ENCODE data around the gene GPR55.

GRCh38 chr2:230873661-230874401 is 51.2 kb downstream of the GPR55 start:
- TF ChIP-seq FOXJ3 (CRISPR knock-in tag; IDR thresholded peaks at IDR 0.05; ENCODE audit: borderline replicate concordance) (no peak), PRDM15 (CRISPR knock-in tag; IDR thresholded peaks at IDR 0.05) (no peak), ZNF416 (CRISPR knock-in tag; IDR thresholded peaks at IDR 0.05) (no peak)
- TF ChIP-seq, protein P1, sequence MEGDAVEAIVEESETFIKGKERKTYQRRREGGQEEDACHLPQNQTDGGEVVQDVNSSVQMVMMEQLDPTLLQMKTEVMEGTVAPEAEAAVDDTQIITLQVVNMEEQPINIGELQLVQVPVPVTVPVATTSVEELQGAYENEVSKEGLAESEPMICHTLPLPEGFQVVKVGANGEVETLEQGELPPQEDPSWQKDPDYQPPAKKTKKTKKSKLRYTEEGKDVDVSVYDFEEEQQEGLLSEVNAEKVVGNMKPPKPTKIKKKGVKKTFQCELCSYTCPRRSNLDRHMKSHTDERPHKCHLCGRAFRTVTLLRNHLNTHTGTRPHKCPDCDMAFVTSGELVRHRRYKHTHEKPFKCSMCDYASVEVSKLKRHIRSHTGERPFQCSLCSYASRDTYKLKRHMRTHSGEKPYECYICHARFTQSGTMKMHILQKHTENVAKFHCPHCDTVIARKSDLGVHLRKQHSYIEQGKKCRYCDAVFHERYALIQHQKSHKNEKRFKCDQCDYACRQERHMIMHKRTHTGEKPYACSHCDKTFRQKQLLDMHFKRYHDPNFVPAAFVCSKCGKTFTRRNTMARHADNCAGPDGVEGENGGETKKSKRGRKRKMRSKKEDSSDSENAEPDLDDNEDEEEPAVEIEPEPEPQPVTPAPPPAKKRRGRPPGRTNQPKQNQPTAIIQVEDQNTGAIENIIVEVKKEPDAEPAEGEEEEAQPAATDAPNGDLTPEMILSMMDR (IDR thresholded peaks at IDR 0.05) = no peak

Data from WTC11 (cell line).